ENCODE results near the gene FAM3A. TPM values are rescaled to one million over a fixed set of nuclear protein-coding genes. Genes with fewer than 3 reads are reported as not detected.

FAM3A gene
- total RNA-seq, 1 experiment from 2014 or later: 36.8 TPM

GRCh38 chrX:154529206-154529612, 13.2 kb upstream of the FAM3A start:
- intact Hi-C loops (cut with micrococcal nuclease; ENCODE audit: unreplicated experiment): no loop called here
- CTCF ChIA-PET: no interaction called here
- H3K4me1 Mint-ChIP-seq (ENCODE audit: low read depth, unreplicated experiment): peaks cover 14% of the 10 kb centered on the region
- H3K27ac Mint-ChIP-seq (ENCODE audit: unreplicated experiment): peak overlapping the region; percentile 60
- no peak overlapping the region for H3K4me3 Mint-ChIP-seq (ENCODE audit: low read depth, unreplicated experiment)
- H3K9me3 Mint-ChIP-seq (ENCODE audit: low read depth, unreplicated experiment): no peaks in the 10 kb centered on the region
- BruUV-seq (replicated peaks): no TSS peak
- H3K36me3 Mint-ChIP-seq (ENCODE audit: insufficient read depth, unreplicated experiment): peaks cover 53% of the 10 kb centered on the region
- TF ChIP-seq, protein P1, sequence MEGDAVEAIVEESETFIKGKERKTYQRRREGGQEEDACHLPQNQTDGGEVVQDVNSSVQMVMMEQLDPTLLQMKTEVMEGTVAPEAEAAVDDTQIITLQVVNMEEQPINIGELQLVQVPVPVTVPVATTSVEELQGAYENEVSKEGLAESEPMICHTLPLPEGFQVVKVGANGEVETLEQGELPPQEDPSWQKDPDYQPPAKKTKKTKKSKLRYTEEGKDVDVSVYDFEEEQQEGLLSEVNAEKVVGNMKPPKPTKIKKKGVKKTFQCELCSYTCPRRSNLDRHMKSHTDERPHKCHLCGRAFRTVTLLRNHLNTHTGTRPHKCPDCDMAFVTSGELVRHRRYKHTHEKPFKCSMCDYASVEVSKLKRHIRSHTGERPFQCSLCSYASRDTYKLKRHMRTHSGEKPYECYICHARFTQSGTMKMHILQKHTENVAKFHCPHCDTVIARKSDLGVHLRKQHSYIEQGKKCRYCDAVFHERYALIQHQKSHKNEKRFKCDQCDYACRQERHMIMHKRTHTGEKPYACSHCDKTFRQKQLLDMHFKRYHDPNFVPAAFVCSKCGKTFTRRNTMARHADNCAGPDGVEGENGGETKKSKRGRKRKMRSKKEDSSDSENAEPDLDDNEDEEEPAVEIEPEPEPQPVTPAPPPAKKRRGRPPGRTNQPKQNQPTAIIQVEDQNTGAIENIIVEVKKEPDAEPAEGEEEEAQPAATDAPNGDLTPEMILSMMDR (IDR thresholded peaks at IDR 0.05; ENCODE audit: unreplicated experiment): no peak
- H3K27me3 Mint-ChIP-seq (ENCODE audit: unreplicated experiment): no peaks in the 10 kb centered on the region
- no peak for DNase-seq

GRCh38 chrX:154526901-154527675, 11.1 kb upstream of the FAM3A start:
- peak overlapping the region; percentile 69 for H3K27ac Mint-ChIP-seq (ENCODE audit: unreplicated experiment)

DNA sequence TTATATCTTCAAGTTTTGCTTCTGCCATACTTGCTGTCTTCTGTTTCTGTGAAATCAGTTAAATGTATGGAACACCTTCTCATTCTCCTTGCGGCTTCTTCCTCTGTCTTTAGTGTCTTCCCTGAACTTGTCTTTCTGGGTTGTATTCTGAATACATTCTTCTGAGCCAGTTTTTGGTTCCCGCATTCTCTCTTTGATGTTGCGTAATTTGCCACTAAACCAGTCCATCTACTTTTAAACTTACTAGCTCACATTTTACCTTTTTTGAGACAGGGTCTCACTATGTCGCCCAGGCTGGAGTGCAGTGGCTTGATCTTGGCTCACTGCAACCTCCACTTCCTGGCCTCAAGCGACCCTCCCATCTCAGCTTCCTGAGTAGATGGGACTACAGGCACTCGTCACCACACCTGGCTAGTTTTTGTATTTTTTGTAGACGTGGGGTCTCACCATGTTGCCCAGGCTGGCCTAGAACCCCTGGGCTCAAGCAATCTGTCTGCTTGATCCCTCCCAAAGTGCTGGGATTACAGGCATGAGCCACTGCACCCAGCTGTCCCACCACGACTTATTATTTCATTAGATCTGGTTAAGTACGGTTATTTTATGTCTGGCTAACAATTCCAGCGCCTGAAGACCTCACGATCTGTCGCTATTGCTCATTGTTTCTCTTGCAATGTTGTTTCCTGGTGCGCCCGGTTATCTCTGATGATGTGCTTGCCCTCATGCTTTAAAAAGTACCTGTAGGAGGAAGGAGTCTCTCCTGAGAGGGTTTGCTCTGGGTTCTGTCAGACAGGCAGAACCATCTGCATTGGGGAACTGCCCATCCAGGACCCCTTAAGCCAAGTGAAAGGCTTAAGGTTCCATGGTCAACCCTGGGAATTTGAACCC, 9.8 kb upstream of the FAM3A start:
- no TSS peak for BruUV-seq (replicated peaks)
- no peak overlapping the region for H3K4me3 Mint-ChIP-seq (ENCODE audit: low read depth, unreplicated experiment)
- CTCF ChIA-PET: interaction anchor here (1.1 to 1.7 kb wide), 3 partner anchors 16 to 114 kb away, joined by 3 to 9 read pairs (median 4); partner anchors contain the start of genes SLC10A3 and TAFAZZIN
- intact Hi-C loops (cut with micrococcal nuclease; ENCODE audit: unreplicated experiment): no loop called here
- peaks cover 40% of the 10 kb centered on the region for H3K36me3 Mint-ChIP-seq (ENCODE audit: insufficient read depth, unreplicated experiment)
- TF ChIP-seq, protein P1 (IDR thresholded peaks at IDR 0.05; ENCODE audit: unreplicated experiment): no peak
- no peak for DNase-seq
- peak overlapping the region; percentile 51 for H3K27ac Mint-ChIP-seq (ENCODE audit: unreplicated experiment)
- no peaks in the 10 kb centered on the region for H3K9me3 Mint-ChIP-seq (ENCODE audit: low read depth, unreplicated experiment)
- H3K27me3 Mint-ChIP-seq (ENCODE audit: unreplicated experiment): no peaks in the 10 kb centered on the region
- H3K4me1 Mint-ChIP-seq (ENCODE audit: low read depth, unreplicated experiment): peaks cover 14% of the 10 kb centered on the region

More at GRCh38 chrX:154526901-154527675, 11.1 kb upstream of the FAM3A start:
- no TSS peak for BruUV-seq (replicated peaks)
- H3K9me3 Mint-ChIP-seq (ENCODE audit: low read depth, unreplicated experiment): no peaks in the 10 kb centered on the region
- TF ChIP-seq, protein P1 (IDR thresholded peaks at IDR 0.05; ENCODE audit: unreplicated experiment): no peak
- intact Hi-C loops (cut with micrococcal nuclease; ENCODE audit: unreplicated experiment): no loop called here
- peak overlapping the region; percentile 40 for H3K4me3 Mint-ChIP-seq (ENCODE audit: low read depth, unreplicated experiment)
- H3K27me3 Mint-ChIP-seq (ENCODE audit: unreplicated experiment): no peaks in the 10 kb centered on the region
- DNase-seq: peak; percentile 79
- H3K4me1 Mint-ChIP-seq (ENCODE audit: low read depth, unreplicated experiment): peaks cover 14% of the 10 kb centered on the region
- H3K36me3 Mint-ChIP-seq (ENCODE audit: insufficient read depth, unreplicated experiment): peaks cover 48% of the 10 kb centered on the region
- CTCF ChIA-PET: interaction anchor here (0.5 to 1.7 kb wide), 7 partner anchors 14 to 521 kb away, joined by 3 to 8 read pairs (median 5); partner anchors contain the start of genes RPL10, SLC10A3 and TAFAZZIN

- Mint-ChIP-seq H3K27ac (ENCODE audit: unreplicated experiment) (no peak overlapping the region), H3K4me1 (ENCODE audit: low read depth, unreplicated experiment) (peaks cover 6% of the 10 kb centered on the region), H3K27me3 (ENCODE audit: unreplicated experiment) (no peaks in the 10 kb centered on the region), H3K9me3 (ENCODE audit: low read depth, unreplicated experiment) (no peaks in the 10 kb centered on the region), H3K36me3 (ENCODE audit: insufficient read depth, unreplicated experiment) (peaks cover 19% of the 10 kb centered on the region), H3K4me3 (ENCODE audit: low read depth, unreplicated experiment) (no peak overlapping the region)
- BruUV-seq (replicated peaks): no TSS peak
- TF ChIP-seq, protein P1 (IDR thresholded peaks at IDR 0.05; ENCODE audit: unreplicated experiment): no peak
- intact Hi-C loops (cut with micrococcal nuclease; ENCODE audit: unreplicated experiment): no loop called here
- DNase-seq: no peak
- CTCF ChIA-PET: no interaction called here
Measured at GRCh38 chrX:154519389-154519788, 3.4 kb upstream of the FAM3A start.
